ENCODE results near the gene PPWD1.

Gene PPWD1

GRCh38 chr5:65624025-65624570 lies 61.0 kb downstream of the PPWD1 start, which contains the start of gene TRIM23:
TSS of gene TRIM23 (minus strand) at chr5:65624333. CDS start at chr5:65624274, 59 bp downstream.
- DNase-seq = peak; percentile 94

DNA sequence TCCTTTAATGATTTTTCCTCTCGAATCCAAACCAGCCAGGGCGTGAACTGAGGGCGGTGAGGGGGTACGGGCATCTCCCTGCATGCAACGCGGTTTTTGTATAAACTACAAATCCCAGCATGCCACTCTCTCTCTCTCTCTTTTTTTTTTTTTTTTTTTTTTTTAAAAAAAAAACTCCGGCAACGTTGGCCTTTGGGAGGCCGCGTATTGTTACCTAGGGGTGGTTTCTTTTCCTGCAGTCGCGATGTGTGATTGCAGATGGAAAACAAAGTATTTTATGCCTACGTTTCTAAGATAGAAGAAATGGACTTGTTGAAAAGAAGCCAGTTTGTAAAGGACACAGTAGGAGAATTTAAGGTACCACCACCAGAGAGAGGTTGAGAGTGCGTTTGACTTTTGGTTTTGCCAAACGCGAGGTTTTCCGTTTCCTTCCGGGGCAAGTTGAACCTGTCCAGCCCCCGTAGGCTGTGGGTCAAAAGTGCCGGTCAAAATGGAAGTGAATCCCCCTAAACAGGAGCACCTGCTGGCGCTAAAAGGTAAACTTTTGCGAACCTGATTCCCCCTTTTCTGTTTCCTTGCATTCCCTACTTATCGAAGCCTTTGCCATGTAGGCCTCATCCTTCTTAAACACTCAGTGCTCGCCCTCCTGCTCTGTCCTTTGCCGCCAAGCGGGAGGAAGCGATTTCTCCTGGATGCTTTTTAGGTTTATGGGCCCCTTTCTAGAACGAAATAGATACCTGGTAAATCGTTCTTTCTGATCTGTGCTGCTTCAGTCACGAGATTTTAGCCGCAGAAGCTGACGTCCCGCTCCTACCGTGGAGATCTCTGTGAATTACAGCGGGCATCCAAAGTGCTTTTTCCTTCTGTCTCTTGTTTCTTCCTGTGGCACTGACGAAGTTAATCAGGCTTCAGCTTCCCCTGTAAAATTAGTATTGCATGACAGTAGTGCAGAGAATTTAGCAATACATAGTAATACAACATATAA lies 61.8 kb downstream of the PPWD1 start, which contains the start of the genes SHLD3 and TRAPPC13:
SHLD3 (plus strand) TSS at position 457 of the 985 bp plus-strand sequence. CDS start 4,561 bp downstream, outside the sequence.
TRAPPC13 (plus strand) TSS at position 457 of the 985 bp plus-strand sequence; CDS start at position 491, 34 bp downstream.
- peak; percentile 88 for DNase-seq

GRCh38 chr5:65625743-65626142 lies 62.6 kb downstream of the PPWD1 start:
- no peak for DNase-seq

- DNase-seq = no peak
Observed at GRCh38 chr5:65630981-65631380, 67.9 kb downstream of the PPWD1 start.
